Measurements from ENCODE around the gene SHB.

SHB gene

DNA sequence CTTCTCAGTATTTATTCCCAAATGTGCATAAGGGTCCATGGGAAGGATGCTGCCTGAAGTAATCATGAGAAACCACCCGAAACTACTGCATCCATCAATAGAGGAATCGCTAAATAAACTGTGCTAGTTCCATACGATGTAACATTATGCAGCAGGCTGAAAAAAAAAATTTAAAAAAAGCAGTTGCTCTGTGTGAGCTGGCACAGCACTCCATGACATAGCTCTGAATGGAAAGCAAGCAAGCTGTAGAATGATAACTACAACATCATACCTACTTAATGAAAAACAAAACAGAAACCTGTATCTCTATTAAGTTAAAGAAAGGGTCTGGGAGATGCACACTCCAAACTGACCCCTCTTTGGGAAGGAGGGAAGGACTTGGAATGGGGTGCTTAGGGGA, 49.3 kb downstream of the SHB start:
- TF ChIP-seq, protein P1, sequence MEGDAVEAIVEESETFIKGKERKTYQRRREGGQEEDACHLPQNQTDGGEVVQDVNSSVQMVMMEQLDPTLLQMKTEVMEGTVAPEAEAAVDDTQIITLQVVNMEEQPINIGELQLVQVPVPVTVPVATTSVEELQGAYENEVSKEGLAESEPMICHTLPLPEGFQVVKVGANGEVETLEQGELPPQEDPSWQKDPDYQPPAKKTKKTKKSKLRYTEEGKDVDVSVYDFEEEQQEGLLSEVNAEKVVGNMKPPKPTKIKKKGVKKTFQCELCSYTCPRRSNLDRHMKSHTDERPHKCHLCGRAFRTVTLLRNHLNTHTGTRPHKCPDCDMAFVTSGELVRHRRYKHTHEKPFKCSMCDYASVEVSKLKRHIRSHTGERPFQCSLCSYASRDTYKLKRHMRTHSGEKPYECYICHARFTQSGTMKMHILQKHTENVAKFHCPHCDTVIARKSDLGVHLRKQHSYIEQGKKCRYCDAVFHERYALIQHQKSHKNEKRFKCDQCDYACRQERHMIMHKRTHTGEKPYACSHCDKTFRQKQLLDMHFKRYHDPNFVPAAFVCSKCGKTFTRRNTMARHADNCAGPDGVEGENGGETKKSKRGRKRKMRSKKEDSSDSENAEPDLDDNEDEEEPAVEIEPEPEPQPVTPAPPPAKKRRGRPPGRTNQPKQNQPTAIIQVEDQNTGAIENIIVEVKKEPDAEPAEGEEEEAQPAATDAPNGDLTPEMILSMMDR (IDR thresholded peaks at IDR 0.05; ENCODE audit: insufficient read depth, low read length, poor library complexity, severe bottlenecking) = no peak
- no peaks in the 10 kb centered on the region for H3K36me3 ChIP-seq (ENCODE audit: control insufficient read depth, insufficient read depth, low read length)
- no peak for DNase-seq (ENCODE audit: extremely low read depth, insufficient read length)
- no peaks in the 10 kb centered on the region for H3K27me3 ChIP-seq (replicated peaks; ENCODE audit: control insufficient read depth, insufficient read depth, low read length)
- H3K4me3 ChIP-seq (replicated peaks; ENCODE audit: low read depth, low read length) = no peak overlapping the region

DNA sequence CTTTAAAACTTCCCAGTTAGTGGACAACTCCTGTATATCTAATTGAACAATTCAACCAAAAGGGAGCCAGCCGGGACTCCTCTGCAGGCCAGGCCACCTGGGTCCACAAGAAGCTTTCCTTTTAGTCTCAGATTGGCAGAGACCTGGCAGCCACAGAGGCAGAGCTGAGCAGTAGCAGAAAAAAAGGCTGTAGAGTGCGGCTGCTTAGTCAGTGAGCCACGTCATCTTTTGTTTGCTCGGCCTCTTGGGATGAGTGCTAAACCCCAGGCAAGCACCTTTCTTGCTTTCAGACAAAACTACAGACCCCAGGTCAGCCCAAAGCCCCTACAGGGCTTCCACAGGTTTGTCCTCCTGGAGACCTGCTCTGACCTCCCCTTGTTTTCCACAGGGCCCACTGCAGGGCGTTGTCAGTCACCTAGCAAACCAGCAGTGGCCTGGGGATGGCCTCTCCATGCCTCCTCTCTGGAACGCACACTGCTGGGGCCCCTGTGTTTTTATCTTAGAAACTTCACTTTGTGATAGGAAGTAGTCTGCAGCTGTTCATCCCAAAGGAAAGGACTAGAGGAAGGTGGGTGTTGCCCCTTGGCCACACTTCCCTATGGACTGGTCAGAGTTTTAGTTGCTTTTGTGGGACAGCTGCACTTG, 49.9 kb downstream of the SHB start:
- H3K27me3 ChIP-seq (replicated peaks; ENCODE audit: control insufficient read depth, insufficient read depth, low read length) = no peaks in the 10 kb centered on the region
- no peak for DNase-seq (ENCODE audit: extremely low read depth, insufficient read length)
- no peaks in the 10 kb centered on the region for H3K36me3 ChIP-seq (ENCODE audit: control insufficient read depth, insufficient read depth, low read length)
- H3K4me3 ChIP-seq (replicated peaks; ENCODE audit: low read depth, low read length) = no peak overlapping the region
- TF ChIP-seq, protein P1 (IDR thresholded peaks at IDR 0.05; ENCODE audit: insufficient read depth, low read length, poor library complexity, severe bottlenecking) = no peak

DNA sequence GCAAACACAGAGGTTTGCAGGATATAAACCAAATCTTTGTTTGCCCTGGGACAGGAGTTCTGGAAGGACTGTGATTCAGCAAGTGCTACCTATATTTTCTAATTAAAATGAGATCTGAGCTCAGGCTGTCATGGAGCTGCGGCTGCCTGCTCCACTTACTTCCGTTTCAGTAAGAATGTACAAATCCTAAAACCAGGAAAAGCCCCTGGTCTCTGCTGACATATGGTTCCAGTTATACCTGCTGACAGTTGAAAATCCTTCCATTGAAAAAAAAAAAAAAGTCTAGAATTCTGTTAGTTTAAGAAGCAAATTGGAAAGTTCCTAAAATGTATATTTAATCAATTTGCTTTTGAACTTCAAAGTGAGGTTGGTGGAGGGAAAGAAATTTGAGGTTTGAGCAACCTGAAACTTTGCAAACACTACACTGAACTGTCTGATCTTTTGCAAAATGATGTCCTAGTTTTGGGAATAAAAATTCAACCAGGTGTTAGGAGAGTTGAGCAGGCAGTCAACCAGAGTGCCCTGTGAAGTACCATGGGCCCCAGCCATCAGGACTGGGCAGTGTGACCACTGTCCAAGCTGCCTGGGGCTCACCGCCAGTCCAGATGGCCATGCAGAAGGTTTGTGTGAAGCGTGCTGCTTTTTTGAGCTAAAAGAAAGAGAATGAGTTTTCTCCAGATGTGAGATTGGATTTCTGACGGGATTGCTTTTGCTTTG, 50.6 kb downstream of the SHB start:
- Histone ChIP-seq H3K36me3 (ENCODE audit: control insufficient read depth, insufficient read depth, low read length) (no peaks in the 10 kb centered on the region), H3K4me3 (replicated peaks; ENCODE audit: low read depth, low read length) (no peak overlapping the region), H3K27me3 (replicated peaks; ENCODE audit: control insufficient read depth, insufficient read depth, low read length) (no peaks in the 10 kb centered on the region)
- TF ChIP-seq, protein P1 (IDR thresholded peaks at IDR 0.05; ENCODE audit: insufficient read depth, low read length, poor library complexity, severe bottlenecking) = no peak
- DNase-seq (ENCODE audit: extremely low read depth, insufficient read length) = no peak

DNA sequence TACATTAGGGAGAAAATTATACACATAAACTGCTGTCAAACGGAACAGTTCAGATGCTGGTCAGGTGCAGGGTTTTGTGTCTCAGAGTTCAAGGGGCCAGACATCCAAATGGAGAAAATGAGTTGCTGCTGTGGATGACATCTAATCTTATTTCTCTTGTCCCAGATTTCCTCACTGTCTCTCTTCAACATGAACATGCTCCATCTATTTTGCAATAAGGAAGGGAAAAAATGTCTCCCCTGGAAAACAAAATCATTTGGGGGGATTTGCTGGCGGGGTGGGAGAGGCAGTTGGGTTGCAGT, 51.2 kb downstream of the SHB start:
- H3K36me3 ChIP-seq (ENCODE audit: control insufficient read depth, insufficient read depth, low read length) = no peaks in the 10 kb centered on the region
- TF ChIP-seq, protein P1 (IDR thresholded peaks at IDR 0.05; ENCODE audit: insufficient read depth, low read length, poor library complexity, severe bottlenecking) = no peak
- no peak for DNase-seq (ENCODE audit: extremely low read depth, insufficient read length)
- no peak overlapping the region for H3K4me3 ChIP-seq (replicated peaks; ENCODE audit: low read depth, low read length)
- no peaks in the 10 kb centered on the region for H3K27me3 ChIP-seq (replicated peaks; ENCODE audit: control insufficient read depth, insufficient read depth, low read length)

DNA sequence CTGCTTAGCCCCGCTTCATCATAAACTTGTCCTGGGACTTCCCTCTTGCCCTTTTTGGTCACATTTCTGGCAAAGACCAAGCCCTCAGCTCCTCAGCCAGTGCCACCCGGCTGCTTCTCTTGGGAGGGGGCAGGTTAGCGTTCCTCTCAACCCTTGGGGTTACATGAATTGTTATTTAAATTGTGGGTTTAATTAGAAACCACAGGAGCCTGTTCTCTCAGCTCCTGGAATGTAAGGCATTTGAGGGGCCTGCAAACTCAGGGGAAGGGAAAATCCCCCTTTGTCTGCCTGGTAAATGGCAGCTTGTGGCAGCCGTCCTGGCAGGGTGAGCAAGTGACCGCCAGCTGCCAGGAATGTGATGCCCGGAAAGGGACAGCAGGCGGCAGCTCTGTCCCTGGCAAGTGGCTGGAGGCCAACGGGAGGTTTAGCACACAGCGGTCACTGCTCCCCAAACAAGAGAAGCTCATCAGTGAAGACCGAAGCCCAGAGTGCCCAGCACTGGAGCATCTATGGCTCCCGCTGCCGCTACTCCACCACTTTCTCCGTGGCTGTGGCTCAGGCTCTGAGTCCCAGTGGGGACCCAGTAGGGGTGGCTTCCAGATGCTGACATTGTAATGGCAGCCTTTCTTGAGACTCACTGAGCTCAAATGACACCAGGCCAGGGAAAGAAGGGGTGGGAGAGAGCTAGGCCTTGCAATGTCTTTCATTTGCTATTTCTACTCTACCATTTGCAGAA, 51.7 kb downstream of the SHB start:
- TF ChIP-seq, protein P1 (IDR thresholded peaks at IDR 0.05; ENCODE audit: insufficient read depth, low read length, poor library complexity, severe bottlenecking) = no peak
- no peak for DNase-seq (ENCODE audit: extremely low read depth, insufficient read length)
- Histone ChIP-seq H3K4me3 (replicated peaks; ENCODE audit: low read depth, low read length) (no peak overlapping the region), H3K36me3 (ENCODE audit: control insufficient read depth, insufficient read depth, low read length) (no peaks in the 10 kb centered on the region), H3K27me3 (replicated peaks; ENCODE audit: control insufficient read depth, insufficient read depth, low read length) (no peaks in the 10 kb centered on the region)

Data from GM06990 (cell line).